Measurements from ENCODE around the gene SYNE2. TPM values are rescaled to one million over a fixed set of nuclear protein-coding genes. Genes with fewer than 3 reads are reported as not detected.

SYNE2 gene
- total RNA-seq, 2 donors from 2014 or later: 147 to 153 TPM

DNA sequence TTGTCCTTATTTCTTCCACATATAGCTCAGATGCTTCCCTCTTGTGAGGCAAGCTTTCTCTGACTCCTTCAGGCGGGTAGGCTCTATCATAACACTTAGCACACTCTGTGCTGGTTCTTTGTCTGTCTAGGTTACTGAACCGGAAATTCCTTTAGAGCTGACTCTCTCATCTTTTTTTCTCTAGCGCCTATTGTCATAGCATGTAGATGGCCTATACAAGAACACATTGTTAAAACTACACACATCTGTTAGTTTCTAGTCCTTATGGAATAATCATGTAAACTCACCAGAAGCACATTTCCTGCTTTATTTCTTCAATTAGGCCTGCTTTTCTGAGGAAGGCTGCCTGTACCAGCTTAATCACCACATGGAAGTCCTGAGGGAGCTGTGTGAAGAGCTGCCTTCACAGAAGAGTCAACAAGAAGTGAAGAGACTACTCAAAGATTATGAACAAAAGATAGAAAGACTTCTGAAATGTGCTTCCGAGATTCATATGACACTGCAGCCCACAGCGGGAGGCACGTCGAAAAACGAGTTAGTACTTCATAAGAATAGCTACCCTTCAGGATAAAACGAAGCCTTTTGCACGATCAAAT is 143.9 kb downstream of the SYNE2 start:
- no peak for DNase-seq
- TF ChIP-seq, protein P1, sequence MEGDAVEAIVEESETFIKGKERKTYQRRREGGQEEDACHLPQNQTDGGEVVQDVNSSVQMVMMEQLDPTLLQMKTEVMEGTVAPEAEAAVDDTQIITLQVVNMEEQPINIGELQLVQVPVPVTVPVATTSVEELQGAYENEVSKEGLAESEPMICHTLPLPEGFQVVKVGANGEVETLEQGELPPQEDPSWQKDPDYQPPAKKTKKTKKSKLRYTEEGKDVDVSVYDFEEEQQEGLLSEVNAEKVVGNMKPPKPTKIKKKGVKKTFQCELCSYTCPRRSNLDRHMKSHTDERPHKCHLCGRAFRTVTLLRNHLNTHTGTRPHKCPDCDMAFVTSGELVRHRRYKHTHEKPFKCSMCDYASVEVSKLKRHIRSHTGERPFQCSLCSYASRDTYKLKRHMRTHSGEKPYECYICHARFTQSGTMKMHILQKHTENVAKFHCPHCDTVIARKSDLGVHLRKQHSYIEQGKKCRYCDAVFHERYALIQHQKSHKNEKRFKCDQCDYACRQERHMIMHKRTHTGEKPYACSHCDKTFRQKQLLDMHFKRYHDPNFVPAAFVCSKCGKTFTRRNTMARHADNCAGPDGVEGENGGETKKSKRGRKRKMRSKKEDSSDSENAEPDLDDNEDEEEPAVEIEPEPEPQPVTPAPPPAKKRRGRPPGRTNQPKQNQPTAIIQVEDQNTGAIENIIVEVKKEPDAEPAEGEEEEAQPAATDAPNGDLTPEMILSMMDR (IDR thresholded peaks at IDR 0.05): no peak
- Histone ChIP-seq H3K9ac (ENCODE audit: low read depth in 2 of 2, low read length in 2 of 2) (no peak overlapping the region), H3K4me3 (no peak overlapping the region), H3K4me1 (no peaks in the 10 kb centered on the region), H3K9me3 (no peaks in the 10 kb centered on the region), H3K27ac (no peak overlapping the region), H3K27me3 (no peaks in the 10 kb centered on the region), H3K36me3 (no peaks in the 10 kb centered on the region)
- intact Hi-C loops (cut with DNase I): no loop called here

DNA sequence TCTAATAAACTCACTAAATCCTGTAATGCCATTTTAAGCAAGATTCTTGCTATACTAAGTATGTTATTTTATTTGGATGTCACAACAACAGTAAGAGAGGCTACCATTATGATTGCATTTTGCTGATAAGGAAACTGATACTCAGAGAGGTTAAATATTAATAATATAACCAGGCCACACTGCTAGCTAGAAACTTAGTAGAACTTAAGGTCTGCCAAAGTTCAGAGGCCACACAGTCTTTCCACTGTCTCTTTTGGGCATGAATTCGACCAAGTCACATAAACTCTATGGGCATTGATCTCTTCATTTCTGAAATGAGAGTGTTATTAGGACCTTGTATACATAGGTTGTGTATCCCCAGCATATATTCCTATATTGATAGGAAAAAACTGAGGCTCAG is 147.9 kb downstream of the SYNE2 start:
- H3K9ac ChIP-seq (ENCODE audit: low read depth in 2 of 2, low read length in 2 of 2): no peak overlapping the region
- H3K27me3 ChIP-seq: no peaks in the 10 kb centered on the region
- no peak overlapping the region for H3K27ac ChIP-seq
- H3K36me3 ChIP-seq: no peaks in the 10 kb centered on the region
- H3K4me3 ChIP-seq: no peak overlapping the region
- H3K9me3 ChIP-seq: no peaks in the 10 kb centered on the region
- no peak for DNase-seq
- intact Hi-C loops (cut with DNase I): no loop called here
- no peaks in the 10 kb centered on the region for H3K4me1 ChIP-seq
- TF ChIP-seq, protein P1 (IDR thresholded peaks at IDR 0.05): no peak

DNA sequence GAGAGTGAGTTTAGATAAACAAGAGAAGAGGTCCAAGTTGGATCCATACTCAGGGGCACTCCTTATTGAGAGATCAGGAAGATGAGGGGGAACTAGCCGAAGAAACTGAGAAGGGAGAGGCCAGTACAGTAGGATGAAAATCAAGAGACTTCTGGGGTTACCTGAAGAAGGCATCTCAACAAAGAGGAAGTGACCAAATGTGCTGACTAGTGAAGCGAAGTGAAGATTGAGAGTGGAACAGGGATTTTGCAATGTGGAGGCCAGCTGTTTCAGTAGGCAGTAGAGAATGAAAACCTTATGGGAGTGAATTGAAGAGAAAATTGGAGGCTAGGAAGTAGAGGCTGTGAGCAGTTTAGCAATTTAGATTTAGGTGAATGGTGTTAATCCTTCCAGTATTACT is 153.0 kb downstream of the SYNE2 start:
- TF ChIP-seq, protein P1 (IDR thresholded peaks at IDR 0.05): no peak
- intact Hi-C loops (cut with DNase I): no loop called here
- no peaks in the 10 kb centered on the region for H3K36me3 ChIP-seq

DNA sequence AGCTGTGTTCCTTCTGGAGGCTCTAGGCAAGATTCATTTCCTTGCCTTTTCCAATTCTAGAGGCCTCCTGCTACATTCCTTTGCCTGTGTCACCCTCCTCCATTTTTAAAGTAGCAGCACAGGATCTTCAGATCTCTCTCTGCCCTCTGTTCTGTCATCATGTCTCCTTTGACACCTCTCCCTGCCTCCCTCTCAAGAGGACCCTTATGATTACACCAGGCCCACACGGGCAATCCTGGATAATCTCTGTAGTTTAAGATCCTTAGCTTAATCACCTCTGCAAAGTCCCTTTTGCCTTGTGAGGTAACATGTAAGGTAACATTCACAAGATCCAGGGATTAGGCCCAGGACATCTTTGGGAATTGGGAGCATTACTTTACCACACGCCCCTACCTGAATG is 155.2 kb downstream of the SYNE2 start:
- no peak overlapping the region for H3K27ac ChIP-seq
- H3K4me3 ChIP-seq: no peak overlapping the region
- no peaks in the 10 kb centered on the region for H3K4me1 ChIP-seq
- TF ChIP-seq, protein P1 (IDR thresholded peaks at IDR 0.05): no peak
- no peaks in the 10 kb centered on the region for H3K9me3 ChIP-seq
- DNase-seq: no peak
- H3K27me3 ChIP-seq: no peaks in the 10 kb centered on the region
- no peak overlapping the region for H3K9ac ChIP-seq (ENCODE audit: low read depth in 2 of 2, low read length in 2 of 2)
- H3K36me3 ChIP-seq: no peaks in the 10 kb centered on the region
- intact Hi-C loops (cut with DNase I): no loop called here

More for the DNA sequence above, 153.0 kb downstream of the SYNE2 start:
- Histone ChIP-seq H3K4me1 (no peaks in the 10 kb centered on the region), H3K9me3 (no peaks in the 10 kb centered on the region), H3K27ac (no peak overlapping the region), H3K27me3 (no peaks in the 10 kb centered on the region), H3K9ac (ENCODE audit: low read depth in 2 of 2, low read length in 2 of 2) (no peak overlapping the region), H3K4me3 (no peak overlapping the region)
- no peak for DNase-seq

DNA sequence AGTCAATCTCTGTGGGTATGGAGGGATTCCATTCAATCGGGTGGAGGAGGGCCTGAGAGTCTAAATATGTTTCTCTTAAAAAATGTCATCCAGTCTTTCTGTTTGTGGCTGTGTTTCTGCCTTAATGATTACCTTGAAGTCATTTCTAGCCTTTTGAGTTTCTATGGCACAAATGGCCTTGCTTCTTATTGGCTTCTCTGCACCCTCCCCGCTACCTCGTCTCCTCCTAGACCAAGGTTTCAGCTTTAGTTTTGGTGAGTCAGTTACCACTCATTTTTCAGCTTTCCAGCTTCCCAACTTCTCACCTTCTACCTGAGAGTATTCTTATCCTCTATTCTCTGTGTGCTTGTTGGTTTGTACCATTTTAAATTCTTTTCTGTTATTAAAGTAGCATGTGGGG is 159.2 kb downstream of the SYNE2 start:
- Histone ChIP-seq H3K27me3 (no peaks in the 10 kb centered on the region), H3K36me3 (no peaks in the 10 kb centered on the region), H3K9ac (ENCODE audit: low read depth in 2 of 2, low read length in 2 of 2) (no peak overlapping the region), H3K27ac (no peak overlapping the region), H3K4me3 (no peak overlapping the region), H3K9me3 (no peaks in the 10 kb centered on the region), H3K4me1 (no peaks in the 10 kb centered on the region)
- DNase-seq: no peak
- intact Hi-C loops (cut with DNase I): no loop called here
- TF ChIP-seq, protein P1 (IDR thresholded peaks at IDR 0.05): no peak
